ENCODE measurements around the gene ZDHHC5.

DNA sequence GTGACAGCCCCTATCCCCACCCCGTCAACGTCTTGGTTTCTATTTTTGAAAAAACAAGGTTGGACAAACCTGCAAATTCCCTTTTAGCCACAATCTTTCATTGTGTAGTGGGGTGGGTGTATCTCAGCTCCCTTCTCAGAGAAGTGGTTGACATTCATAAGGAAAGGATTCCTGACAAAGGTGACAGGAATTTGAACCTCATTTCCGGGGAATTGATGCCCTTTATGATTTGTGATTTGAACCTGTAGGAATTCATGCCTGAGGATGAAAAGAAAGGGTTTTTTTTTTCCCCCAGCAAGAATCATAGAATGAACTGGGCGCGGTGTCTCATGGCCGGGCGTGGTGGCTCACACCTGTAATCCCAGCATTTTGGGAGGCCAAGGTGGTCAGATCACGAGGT, 32.7 kb upstream of the ZDHHC5 start:
- TF ChIP-seq CTCF (tag by site-specific recombination; IDR thresholded peaks at IDR 0.05) (no peak), ZNF777 (tag by site-specific recombination; IDR thresholded peaks at IDR 0.05; ENCODE audit: borderline replicate concordance) (no peak), ZNF311 (tag by site-specific recombination; IDR thresholded peaks at IDR 0.05; ENCODE audit: borderline replicate concordance) (no peak), REST (tag by site-specific recombination; IDR thresholded peaks at IDR 0.05) (no peak), ZNF24 (tag by site-specific recombination; IDR thresholded peaks at IDR 0.05) (no peak), ZNF416 (tag by site-specific recombination; IDR thresholded peaks at IDR 0.05) (no peak)

All from HEK293 (cell line).